Stomach (tissue), 4 donors: Measurements from ENCODE around the gene LSM7.

Source experiments
- EP300 ChIP-seq: sonication (generic); formaldehyde crosslinking; IDR thresholded peaks from one replicate; pipeline ENCODE4 v1.6.1; 2017; ENCODE audit warnings: antibody characterized with exemption
- TF ChIP-seq, protein P1 (sequence below), 7 experiments: fragments of 450-650 bp in 4 of 7; fragments of 200-600 bp in 3 of 7; sonication (generic) in 3 of 7; IDR thresholded peaks; one replicate each; pipeline ENCODE4 v1.5.1; 2016 to 2019; ENCODE audit warnings: antibody characterized with exemption in 7 of 7, control low read depth in 2 of 7, mild to moderate bottlenecking in 1 of 7

DNA sequence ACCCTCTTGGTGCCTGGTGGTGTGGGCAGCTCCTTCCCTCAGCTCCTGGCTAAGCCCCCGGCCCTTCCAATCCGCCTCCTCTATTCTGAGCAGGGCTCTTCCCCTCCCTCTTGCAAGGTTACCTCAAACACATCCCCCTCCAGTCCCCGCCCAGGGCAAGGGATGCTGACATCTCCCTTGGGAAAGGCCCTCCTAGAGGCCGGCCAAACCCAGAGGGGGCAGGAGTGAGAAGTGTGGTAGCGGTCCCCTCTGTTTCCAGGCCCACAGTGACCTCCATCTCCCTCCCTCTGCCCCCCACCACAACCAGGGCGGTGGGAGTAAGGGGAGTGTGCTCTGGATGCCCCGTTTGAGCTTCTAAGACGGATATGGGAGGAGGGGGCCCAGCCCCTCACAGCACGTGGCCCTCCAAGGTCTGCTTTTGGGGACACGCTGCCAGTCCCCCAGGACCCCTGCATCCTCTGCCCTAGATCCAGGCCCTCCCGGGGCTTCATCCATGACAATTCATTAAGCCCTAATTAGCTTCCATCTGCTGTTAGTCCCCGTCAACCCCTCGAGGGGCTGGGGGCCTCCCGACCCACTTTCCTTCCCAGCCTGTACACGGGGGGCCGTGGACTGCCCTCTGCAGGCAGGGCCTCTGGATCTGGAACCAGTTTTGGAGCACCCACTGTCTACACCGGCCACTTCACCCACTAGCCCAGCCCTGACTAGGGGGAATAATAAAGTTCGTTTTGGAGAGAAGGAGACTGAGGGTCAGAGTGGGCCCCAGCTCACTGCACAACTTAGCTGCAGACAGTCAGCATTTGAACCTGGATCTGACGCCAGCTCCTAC, 22.7 kb downstream of the LSM7 start:
- TF ChIP-seq, protein P1, sequence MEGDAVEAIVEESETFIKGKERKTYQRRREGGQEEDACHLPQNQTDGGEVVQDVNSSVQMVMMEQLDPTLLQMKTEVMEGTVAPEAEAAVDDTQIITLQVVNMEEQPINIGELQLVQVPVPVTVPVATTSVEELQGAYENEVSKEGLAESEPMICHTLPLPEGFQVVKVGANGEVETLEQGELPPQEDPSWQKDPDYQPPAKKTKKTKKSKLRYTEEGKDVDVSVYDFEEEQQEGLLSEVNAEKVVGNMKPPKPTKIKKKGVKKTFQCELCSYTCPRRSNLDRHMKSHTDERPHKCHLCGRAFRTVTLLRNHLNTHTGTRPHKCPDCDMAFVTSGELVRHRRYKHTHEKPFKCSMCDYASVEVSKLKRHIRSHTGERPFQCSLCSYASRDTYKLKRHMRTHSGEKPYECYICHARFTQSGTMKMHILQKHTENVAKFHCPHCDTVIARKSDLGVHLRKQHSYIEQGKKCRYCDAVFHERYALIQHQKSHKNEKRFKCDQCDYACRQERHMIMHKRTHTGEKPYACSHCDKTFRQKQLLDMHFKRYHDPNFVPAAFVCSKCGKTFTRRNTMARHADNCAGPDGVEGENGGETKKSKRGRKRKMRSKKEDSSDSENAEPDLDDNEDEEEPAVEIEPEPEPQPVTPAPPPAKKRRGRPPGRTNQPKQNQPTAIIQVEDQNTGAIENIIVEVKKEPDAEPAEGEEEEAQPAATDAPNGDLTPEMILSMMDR (IDR thresholded peaks at IDR 0.05): no peak
- no peak for TF ChIP-seq EP300
